ENCODE data around the gene ZBTB17.

DNA sequence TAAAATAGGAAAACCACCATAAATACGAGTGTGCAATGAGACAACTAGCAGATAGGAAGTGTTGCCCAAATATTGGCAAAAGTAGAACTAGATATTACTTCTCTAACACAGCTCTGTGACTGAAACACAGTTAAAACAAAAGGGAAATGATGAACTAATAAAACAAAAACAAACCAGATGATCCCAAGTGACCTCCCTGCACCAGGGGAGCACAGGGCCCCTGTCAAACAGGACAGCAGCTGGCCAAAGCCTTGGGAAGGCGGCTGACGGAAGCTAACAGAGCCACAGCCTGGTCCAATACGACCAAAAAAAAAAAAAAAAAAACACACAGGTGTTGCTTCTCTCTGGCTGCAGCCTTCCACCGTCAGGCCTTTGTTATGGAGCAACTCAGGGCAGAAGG lies 17.8 kb downstream of the ZBTB17 start:
- TF ChIP-seq CTCF (IDR thresholded peaks at IDR 0.05) (no peak), JUN (CRISPR knock-in tag; IDR thresholded peaks at IDR 0.05) (no peak), MYBL2 (CRISPR knock-in tag; IDR thresholded peaks at IDR 0.05) (no peak), CREM (CRISPR knock-in tag; IDR thresholded peaks at IDR 0.05) (no peak), CREB1 (CRISPR knock-in tag; IDR thresholded peaks at IDR 0.05) (no peak), RELA (CRISPR knock-in tag; IDR thresholded peaks at IDR 0.05; ENCODE audit: borderline replicate concordance) (no peak), GTF2I (CRISPR knock-in tag; conservative IDR thresholded peaks at IDR 0.05) (no peak), NFYB (CRISPR knock-in tag; conservative IDR thresholded peaks at IDR 0.05; ENCODE audit: low read depth) (no peak)
- TF ChIP-seq, protein P1, sequence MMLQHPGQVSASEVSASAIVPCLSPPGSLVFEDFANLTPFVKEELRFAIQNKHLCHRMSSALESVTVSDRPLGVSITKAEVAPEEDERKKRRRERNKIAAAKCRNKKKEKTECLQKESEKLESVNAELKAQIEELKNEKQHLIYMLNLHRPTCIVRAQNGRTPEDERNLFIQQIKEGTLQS (CRISPR knock-in tag; conservative IDR thresholded peaks at IDR 0.05): no peak
- TF ChIP-seq, protein P2, sequence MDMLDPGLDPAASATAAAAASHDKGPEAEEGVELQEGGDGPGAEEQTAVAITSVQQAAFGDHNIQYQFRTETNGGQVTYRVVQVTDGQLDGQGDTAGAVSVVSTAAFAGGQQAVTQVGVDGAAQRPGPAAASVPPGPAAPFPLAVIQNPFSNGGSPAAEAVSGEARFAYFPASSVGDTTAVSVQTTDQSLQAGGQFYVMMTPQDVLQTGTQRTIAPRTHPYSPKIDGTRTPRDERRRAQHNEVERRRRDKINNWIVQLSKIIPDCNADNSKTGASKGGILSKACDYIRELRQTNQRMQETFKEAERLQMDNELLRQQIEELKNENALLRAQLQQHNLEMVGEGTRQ (CRISPR knock-in tag; IDR thresholded peaks at IDR 0.05): no peak
- TF ChIP-seq, protein P3, sequence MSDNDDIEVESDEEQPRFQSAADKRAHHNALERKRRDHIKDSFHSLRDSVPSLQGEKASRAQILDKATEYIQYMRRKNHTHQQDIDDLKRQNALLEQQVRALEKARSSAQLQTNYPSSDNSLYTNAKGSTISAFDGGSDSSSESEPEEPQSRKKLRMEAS (CRISPR knock-in tag; IDR thresholded peaks at IDR 0.05): no peak

All from WTC11 (cell line).